Stomach (tissue), 9 donors: Measurements from ENCODE around the gene SCMH1. TPM values are rescaled to one million over a fixed set of nuclear protein-coding genes. Genes with fewer than 3 reads are reported as not detected.

Experiments used
- DNase-seq, 2 donors: peaks; one replicate each; pipeline versions ENCODE4 v3.0.0 to v3.0.0-alpha.2; 2013 to 2019
- H3K27ac ChIP-seq, 5 donors: fragments of 200-600 bp in 4 of 5; sonication (generic) in 4 of 5; one replicate each; pipeline ENCODE4 v1.5.1; 2013 to 2019; ENCODE audit warnings: mild to moderate bottlenecking in 1 of 5, moderate library complexity in 1 of 5
- H3K27me3 ChIP-seq, 3 donors: fragments of 200-600 bp; sonication (generic); one replicate each; pipeline ENCODE4 v1.5.1; 2017 to 2019; ENCODE audit warnings: mixed run types in 1 of 3
- H3K36me3 ChIP-seq, 4 donors: fragments of 200-600 bp; sonication (generic); 1 replicate in 3 of 4; 2 replicates in 1 of 4; pipeline ENCODE4 v1.5.1; 2016 to 2019
- H3K4me1 ChIP-seq, 4 donors: fragments of 200-600 bp; sonication (generic); one replicate each; pipeline ENCODE4 v1.5.1; 2016 to 2019
- H3K4me3 ChIP-seq, 4 donors: fragments of 200-600 bp; sonication (generic) in 3 of 4; one replicate each; pipeline ENCODE4 v1.5.1; 2016 to 2019; ENCODE audit warnings: mild to moderate bottlenecking in 1 of 4
- H3K9me3 ChIP-seq, 4 donors: fragments of 200-600 bp; sonication (generic); one replicate each; pipeline ENCODE4 v1.5.1; 2016 to 2019
- CTCF ChIP-seq, 7 experiments: fragments of 450-650 bp in 4 of 7; fragments of 200-600 bp in 3 of 7; sonication (generic) in 3 of 7; IDR thresholded peaks; one replicate each; pipeline ENCODE4 v1.5.1; 2016 to 2019; ENCODE audit warnings: antibody characterized with exemption in 7 of 7, control low read depth in 2 of 7, mild to moderate bottlenecking in 1 of 7
- EP300 ChIP-seq: sonication (generic); formaldehyde crosslinking; IDR thresholded peaks from one replicate; pipeline ENCODE4 v1.6.1; 2017; ENCODE audit warnings: antibody characterized with exemption
- POLR2A ChIP-seq, 4 donors: fragments of 450-650 bp; IDR thresholded peaks; one replicate each; pipeline ENCODE4 v1.6.1; 2016; ENCODE audit warnings: antibody characterized with exemption in 4 of 4, control low read depth in 2 of 4, mild to moderate bottlenecking in 1 of 4, moderate library complexity in 1 of 4
- POLR2AphosphoS5 ChIP-seq, 3 donors: sonication (generic); formaldehyde crosslinking; IDR thresholded peaks; one replicate each; pipeline ENCODE4 v1.6.1; 2016; ENCODE audit warnings: antibody characterized with exemption in 3 of 3
- WGBS, 5 donors: extraction: QIAGEN DNeasy Blood & Tissue Kit in 3 of 5; methylation state at CpG; one replicate each; pipeline versions ENCODE4 v1.1.5 to v1.1.7; 2013 to 2018; 5-methylcytosine and 5-hydroxymethylcytosine counted together
- intact Hi-C: fragments of 100-400 bp; cut with DNase I; formaldehyde crosslinking; loops from one replicate; pipeline ENCODE4 v1.15.1; 2023; ENCODE audit warnings: low total_unique reads
- polyA plus RNA-seq, 3 donors: library from polyadenylated mRNA; stranded (reverse); fragments of 200-250 nt; gene quantifications; one replicate each; pipeline ENCODE4 v1.2.3, GENCODE V29; 2013
- total RNA-seq, 5 donors: library from RNA; depleted of rRNA; stranded (reverse); fragments of >200 nt; gene quantifications; one replicate each; pipeline versions ENCODE4 v1.1.0 to v1.2.3, GENCODE V29; 2014 to 2016
- donor health status: healthy with polysubstance abuse.
- donor health status: Bipolar disorder and iron deficiency.
- donor health status: healthy.

Gene SCMH1
- total and polyA plus RNA-seq, 8 donors, result 22.6 to 84.6 (median 35.6) TPM

- Histone ChIP-seq H3K27me3 (no peaks in the 10 kb centered on the region), H3K36me3 (peaks cover 6 to 24% (median 15%) of the 10 kb centered on the region in 4 donors), H3K27ac (peak overlapping the region in 3 of 5 donors; percentile 90 to 94 (median 91)), H3K4me1 (peaks cover 9 to 34% (median 23%) of the 10 kb centered on the region in 4 donors), H3K4me3 (no peak overlapping the region), H3K9me3 (no peaks in the 10 kb centered on the region)
- TF ChIP-seq CTCF (IDR thresholded peaks at IDR 0.05) (no peak), EP300 (no peak), POLR2AphosphoS5 (IDR thresholded peaks at IDR 0.05) (no peak), POLR2A (IDR thresholded peaks at IDR 0.05) (no peak)
- peak in 1 of 2 donors; percentile 26 for DNase-seq
- 83 to 95% (median 92%) methylated on average over 1 of the region's 1 CpG for WGBS, 5 donors
- intact Hi-C loops, result no loop called here
These were observed 131.4 kb downstream of the SCMH1 start for GRCh38 chr1:41110736-41111135.

- peaks cover 9 to 34% (median 23%) of the 10 kb centered on the region in 4 donors for H3K4me1 ChIP-seq
- no peaks in the 10 kb centered on the region for H3K27me3 ChIP-seq
- H3K36me3 ChIP-seq, result peaks cover 6 to 21% (median 13%) of the 10 kb centered on the region in 4 donors
- H3K4me3 ChIP-seq, result no peak overlapping the region
- TF ChIP-seq EP300 (no peak), CTCF (IDR thresholded peaks at IDR 0.05) (no peak), POLR2AphosphoS5 (IDR thresholded peaks at IDR 0.05) (no peak), POLR2A (IDR thresholded peaks at IDR 0.05) (no peak)
- WGBS, 5 donors, result 30 to 73% (median 58%) methylated on average over 1 of the region's 1 CpG
- no peaks in the 10 kb centered on the region for H3K9me3 ChIP-seq
- peak overlapping the region in 4 of 5 donors; percentile 87 to 94 (median 90) for H3K27ac ChIP-seq
- DNase-seq, result no peak
- intact Hi-C loops, result no loop called here
These were observed 131.8 kb downstream of the SCMH1 start for GRCh38 chr1:41110286-41110685.

DNA sequence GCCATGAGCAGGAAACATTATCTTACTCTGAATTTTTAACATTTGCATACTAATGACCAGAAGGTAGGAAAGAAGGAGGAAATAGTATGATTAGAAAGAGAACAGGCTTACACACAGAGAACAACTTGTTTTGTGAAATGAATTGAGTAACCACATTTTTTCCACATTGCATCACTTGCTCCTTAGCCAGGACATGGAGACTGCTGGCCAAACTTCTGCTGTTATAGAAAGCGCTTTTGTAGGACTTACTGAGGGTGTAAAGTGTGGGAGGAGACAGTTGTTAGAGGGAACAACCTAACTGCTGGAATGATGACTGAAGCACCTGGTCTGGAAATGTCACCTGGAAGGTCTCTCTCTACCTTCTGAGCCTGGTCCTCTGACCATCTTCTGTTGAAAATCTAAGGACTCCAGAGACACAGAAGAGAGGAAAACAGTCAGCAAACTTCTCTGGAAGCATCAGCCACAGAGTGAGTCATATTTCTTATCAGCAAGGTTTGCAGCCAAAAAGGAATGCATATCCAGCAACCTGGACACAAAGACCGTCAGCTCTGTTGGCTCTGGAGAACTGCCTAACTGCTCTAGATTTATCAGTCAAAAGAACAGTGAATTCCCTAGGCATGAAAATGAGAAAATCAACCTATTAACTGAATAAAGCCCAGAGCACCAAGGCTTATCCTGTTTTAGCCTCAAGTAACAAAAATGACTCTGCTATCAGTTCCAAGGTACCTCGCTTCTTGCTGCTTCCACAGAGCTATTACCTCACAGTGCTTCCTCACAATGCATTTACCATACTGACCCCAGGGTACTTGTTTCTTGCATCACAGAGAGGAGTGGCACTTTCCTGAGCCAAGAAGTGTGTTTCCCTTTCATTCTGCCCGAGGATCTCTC is 132.6 kb downstream of the SCMH1 start:
- intact Hi-C loops, result no loop called here
- Histone ChIP-seq H3K9me3 (no peaks in the 10 kb centered on the region), H3K27me3 (no peaks in the 10 kb centered on the region), H3K4me3 (no peak overlapping the region), H3K4me1 (peaks cover 9 to 36% (median 23%) of the 10 kb centered on the region in 4 donors), H3K36me3 (peaks cover 6 to 15% (median 12%) of the 10 kb centered on the region in 4 donors), H3K27ac (peak overlapping the region; percentile 83 to 94 (median 90))
- WGBS, 5 donors, result 15 to 31% (median 22%) methylated on average over 4 of the region's 4 CpGs
- peak; percentile 49 to 92 for DNase-seq
- TF ChIP-seq EP300 (peak; percentile 60), POLR2AphosphoS5 (IDR thresholded peaks at IDR 0.05) (peak; percentile 71 to 85 (median 84)), POLR2A (IDR thresholded peaks at IDR 0.05) (no peak), CTCF (IDR thresholded peaks at IDR 0.05) (no peak)

DNA sequence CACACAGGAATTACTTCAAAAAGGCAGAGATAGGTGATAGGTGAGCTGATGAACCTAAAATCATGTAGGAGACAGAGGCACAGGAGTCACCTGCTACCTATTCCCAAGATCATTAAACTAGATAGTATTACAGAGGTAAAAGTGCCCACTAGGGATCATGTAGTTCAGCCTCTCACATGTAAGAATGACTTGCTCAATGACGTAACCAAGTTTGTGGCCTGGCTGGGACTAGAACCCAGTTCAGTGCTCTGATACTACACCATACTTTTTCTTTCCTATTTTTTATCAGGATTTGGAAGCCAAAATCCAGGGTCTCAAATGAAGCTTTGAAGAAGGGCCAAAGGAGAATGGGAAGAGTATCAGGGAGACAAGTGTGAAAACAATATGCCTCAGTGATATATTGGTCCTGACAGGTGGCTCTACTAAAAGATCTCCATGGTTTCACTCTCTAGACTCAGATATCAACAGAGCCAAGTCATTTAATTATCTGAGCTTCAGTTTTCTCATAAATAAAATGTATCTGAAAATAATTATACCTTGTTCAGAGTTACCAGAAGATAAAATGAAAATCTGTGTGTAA is 133.3 kb downstream of the SCMH1 start:
- peaks cover 9 to 43% (median 26%) of the 10 kb centered on the region in 4 donors for H3K4me1 ChIP-seq
- peak overlapping the region; percentile 36 to 94 (median 90) for H3K27ac ChIP-seq
- intact Hi-C loops, result no loop called here
- peak in 1 of 2 donors; percentile 53 for DNase-seq
- H3K27me3 ChIP-seq, result no peaks in the 10 kb centered on the region
- TF ChIP-seq EP300 (no peak), POLR2A (IDR thresholded peaks at IDR 0.05) (no peak), CTCF (IDR thresholded peaks at IDR 0.05) (no peak), POLR2AphosphoS5 (IDR thresholded peaks at IDR 0.05) (no peak)
- WGBS, 5 donors, result 74 to 85% (median 78%) methylated on average over 1 of the region's 1 CpG
- H3K36me3 ChIP-seq, result peaks cover 6 to 15% (median 11%) of the 10 kb centered on the region in 4 donors
- H3K4me3 ChIP-seq, result no peak overlapping the region
- no peaks in the 10 kb centered on the region for H3K9me3 ChIP-seq
